Measurements from ENCODE around the gene CGN. TPM values are rescaled to one million over a fixed set of nuclear protein-coding genes. Genes with fewer than 3 reads are reported as not detected.

Gene CGN
- total and polyA plus RNA-seq, 2 donors (not counting 3 experiments of a cell fraction or from before 2014, with no cell fraction given): 0.32 to 0.73 TPM

GRCh38 chr1:151518936-151519335 is 7.7 kb downstream of the CGN start:
- no peak for DNase-seq (ENCODE audit: low read depth, low spot score)
- Histone ChIP-seq H3K9ac (replicated peaks; ENCODE audit: extremely low read depth, insufficient read depth, low read length) (no peak overlapping the region), H3K27me3 (ENCODE audit: control insufficient read depth in 2 of 2, insufficient read depth in 2 of 2, low read length in 2 of 2) (no peaks in the 10 kb centered on the region), H4K20me1 (replicated peaks; ENCODE audit: control insufficient read depth, extremely low read depth, insufficient read depth, low read length) (no peaks in the 10 kb centered on the region), H3K36me3 (ENCODE audit: control insufficient read depth in 2 of 2, extremely low read depth in 1 of 2, insufficient read depth in 2 of 2, low read length in 2 of 2) (no peaks in the 10 kb centered on the region), H3K4me2 (ENCODE audit: insufficient read depth, low read length) (no peak overlapping the region), H3K4me1 (ENCODE audit: control insufficient read depth, extremely low read depth, insufficient read depth, low read length) (no peaks in the 10 kb centered on the region), H3K79me2 (ENCODE audit: control insufficient read depth, insufficient read depth, low read length) (no peaks in the 10 kb centered on the region), H3K27ac (ENCODE audit: insufficient read depth, low read depth, low read length) (no peak overlapping the region), H2AFZ (ENCODE audit: low read depth, low read length) (no peak overlapping the region), H3K9me3 (replicated peaks; ENCODE audit: control insufficient read depth, insufficient read depth, low read length) (no peaks in the 10 kb centered on the region), H3K9me1 (replicated peaks; ENCODE audit: control insufficient read depth, extremely low read depth, insufficient read depth, low read length) (no peaks in the 10 kb centered on the region), H3K4me3 (replicated peaks in 1 of 3; ENCODE audit: insufficient read depth in 1 of 3, low read depth in 1 of 3, low read length in 3 of 3) (no peak overlapping the region)
- ChIA-PET CTCF (no interaction called here), POLR2A (no interaction called here)
- TF ChIP-seq JUN (IDR thresholded peaks at IDR 0.05; ENCODE audit: borderline replicate concordance, insufficient read depth, insufficient read length, low read depth) (no peak), POLR2AphosphoS5 (IDR thresholded peaks at IDR 0.05; ENCODE audit: insufficient read depth, low read depth, low read length) (no peak), EZH2 (IDR thresholded peaks at IDR 0.05; ENCODE audit: borderline replicate concordance, low read depth, low read length, severe bottlenecking) (no peak), CTCF (IDR thresholded peaks at IDR 0.05; ENCODE audit: extremely low read depth in 1 of 2, insufficient read depth in 1 of 2, low read depth in 1 of 2, low read length in 2 of 2) (no peak), POLR2A (IDR thresholded peaks at IDR 0.05; ENCODE audit: low read depth, low read length) (no peak), MYC (IDR thresholded peaks at IDR 0.05; ENCODE audit: low read depth, low read length) (no peak), GATA2 (IDR thresholded peaks at IDR 0.05; ENCODE audit: insufficient read depth, insufficient read length, low read depth, low read length) (no peak), FOS (IDR thresholded peaks at IDR 0.05; ENCODE audit: borderline replicate concordance, insufficient read depth, low read length) (no peak)
- TF ChIP-seq, protein P1, sequence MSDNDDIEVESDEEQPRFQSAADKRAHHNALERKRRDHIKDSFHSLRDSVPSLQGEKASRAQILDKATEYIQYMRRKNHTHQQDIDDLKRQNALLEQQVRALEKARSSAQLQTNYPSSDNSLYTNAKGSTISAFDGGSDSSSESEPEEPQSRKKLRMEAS (IDR thresholded peaks at IDR 0.05; ENCODE audit: insufficient read depth, insufficient read length): no peak
- dilution Hi-C loops (cut with MboI; ENCODE audit: extremely low pct_ligation_motif_present, low sequenced_read_pairs): no loop called here
- no peak for FAIRE-seq
- BruUV-seq (replicated peaks): no TSS peak
- intact Hi-C loops (cut with micrococcal nuclease): no loop called here
